Right atrium auricular region (tissue), 2 donors: Measurements from ENCODE around the gene MYH13. TPM values are rescaled to one million over a fixed set of nuclear protein-coding genes. Genes with fewer than 3 reads are reported as not detected.

Experiments used
- DNase-seq: peaks from one replicate; pipeline ENCODE4 v3.0.0-alpha.2; 2019; ENCODE audit warnings: low spot score
- H3K27ac ChIP-seq, 2 donors: fragments of 200-600 bp; sonication (generic); 1 replicate in 1 of 2; 2 replicates in 1 of 2; pipeline ENCODE4 v1.5.1; 2016 to 2019
- H3K27me3 ChIP-seq, 2 donors: fragments of 200-600 bp; sonication (generic); one replicate each; pipeline versions ENCODE4 v1.5.1 to v1.6.0; 2017 to 2019
- H3K36me3 ChIP-seq: fragments of 200-600 bp; sonication (generic); one replicate; pipeline ENCODE4 v1.5.1; 2016
- H3K4me1 ChIP-seq, 2 donors: fragments of 200-600 bp; sonication (generic); one replicate each; pipeline versions ENCODE4 v1.5.1 to v1.6.0; 2017 to 2019
- H3K4me3 ChIP-seq, 2 donors: fragments of 200-600 bp; sonication (generic); 1 replicate in 1 of 2; 2 replicates in 1 of 2; pipeline ENCODE4 v1.5.1; 2017 to 2019; ENCODE audit warnings: mild to moderate bottlenecking in 1 of 2, moderate library complexity in 1 of 2
- H3K9me3 ChIP-seq, 2 donors: fragments of 200-600 bp; sonication (generic); one replicate each; pipeline ENCODE4 v1.5.1; 2019
- total RNA-seq, 2 donors: library from RNA; depleted of rRNA; stranded (reverse); fragments of >200 nt; gene quantifications; one replicate each; pipeline ENCODE4 v1.1.0, GENCODE V29; 2016
- TF ChIP-seq, protein P1 (sequence below), 2 donors: fragments of 200-600 bp; sonication (generic); IDR thresholded peaks; one replicate each; pipeline ENCODE4 v1.5.1; 2019; ENCODE audit warnings: antibody characterized with exemption in 2 of 2

The MYH13 gene
- total RNA-seq, 2 donors from 2014 or later = not detected

DNA sequence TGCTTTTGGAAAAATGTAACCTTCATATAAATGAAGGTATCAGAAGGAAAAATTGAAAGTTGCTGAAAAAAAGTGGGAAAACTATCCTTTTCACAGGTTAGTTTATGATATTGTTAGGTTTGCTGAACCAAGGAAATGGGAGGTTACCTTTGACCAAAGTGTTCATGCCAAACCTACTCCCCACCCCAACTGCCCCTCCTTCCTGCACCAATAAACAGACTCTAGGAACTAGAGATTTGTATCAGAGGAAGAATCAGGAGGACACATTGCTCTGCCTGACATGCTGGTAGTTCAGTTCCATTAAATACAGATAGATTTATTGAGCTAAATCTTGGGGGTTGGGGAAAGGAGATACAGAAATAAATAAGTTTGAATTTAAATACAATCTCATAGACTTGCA, 30.8 kb upstream of the MYH13 start:
- no peaks in the 10 kb centered on the region for H3K27me3 ChIP-seq
- no peaks in the 10 kb centered on the region for H3K36me3 ChIP-seq
- no peaks in the 10 kb centered on the region for H3K9me3 ChIP-seq
- TF ChIP-seq, protein P1, sequence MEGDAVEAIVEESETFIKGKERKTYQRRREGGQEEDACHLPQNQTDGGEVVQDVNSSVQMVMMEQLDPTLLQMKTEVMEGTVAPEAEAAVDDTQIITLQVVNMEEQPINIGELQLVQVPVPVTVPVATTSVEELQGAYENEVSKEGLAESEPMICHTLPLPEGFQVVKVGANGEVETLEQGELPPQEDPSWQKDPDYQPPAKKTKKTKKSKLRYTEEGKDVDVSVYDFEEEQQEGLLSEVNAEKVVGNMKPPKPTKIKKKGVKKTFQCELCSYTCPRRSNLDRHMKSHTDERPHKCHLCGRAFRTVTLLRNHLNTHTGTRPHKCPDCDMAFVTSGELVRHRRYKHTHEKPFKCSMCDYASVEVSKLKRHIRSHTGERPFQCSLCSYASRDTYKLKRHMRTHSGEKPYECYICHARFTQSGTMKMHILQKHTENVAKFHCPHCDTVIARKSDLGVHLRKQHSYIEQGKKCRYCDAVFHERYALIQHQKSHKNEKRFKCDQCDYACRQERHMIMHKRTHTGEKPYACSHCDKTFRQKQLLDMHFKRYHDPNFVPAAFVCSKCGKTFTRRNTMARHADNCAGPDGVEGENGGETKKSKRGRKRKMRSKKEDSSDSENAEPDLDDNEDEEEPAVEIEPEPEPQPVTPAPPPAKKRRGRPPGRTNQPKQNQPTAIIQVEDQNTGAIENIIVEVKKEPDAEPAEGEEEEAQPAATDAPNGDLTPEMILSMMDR (IDR thresholded peaks at IDR 0.05) = no peak
- DNase-seq = no peak
- H3K4me3 ChIP-seq = no peak overlapping the region
- H3K27ac ChIP-seq = no peak overlapping the region
- H3K4me1 ChIP-seq = no peaks in the 10 kb centered on the region

GRCh38 chr17:10398352-10398751, 25.5 kb upstream of the MYH13 start:
- H3K9me3 ChIP-seq = no peaks in the 10 kb centered on the region
- H3K36me3 ChIP-seq = no peaks in the 10 kb centered on the region
- no peak for DNase-seq
- H3K4me3 ChIP-seq = no peak overlapping the region
- no peak overlapping the region for H3K27ac ChIP-seq
- no peaks in the 10 kb centered on the region for H3K27me3 ChIP-seq
- H3K4me1 ChIP-seq = no peaks in the 10 kb centered on the region
- TF ChIP-seq, protein P1 (IDR thresholded peaks at IDR 0.05) = no peak

DNA sequence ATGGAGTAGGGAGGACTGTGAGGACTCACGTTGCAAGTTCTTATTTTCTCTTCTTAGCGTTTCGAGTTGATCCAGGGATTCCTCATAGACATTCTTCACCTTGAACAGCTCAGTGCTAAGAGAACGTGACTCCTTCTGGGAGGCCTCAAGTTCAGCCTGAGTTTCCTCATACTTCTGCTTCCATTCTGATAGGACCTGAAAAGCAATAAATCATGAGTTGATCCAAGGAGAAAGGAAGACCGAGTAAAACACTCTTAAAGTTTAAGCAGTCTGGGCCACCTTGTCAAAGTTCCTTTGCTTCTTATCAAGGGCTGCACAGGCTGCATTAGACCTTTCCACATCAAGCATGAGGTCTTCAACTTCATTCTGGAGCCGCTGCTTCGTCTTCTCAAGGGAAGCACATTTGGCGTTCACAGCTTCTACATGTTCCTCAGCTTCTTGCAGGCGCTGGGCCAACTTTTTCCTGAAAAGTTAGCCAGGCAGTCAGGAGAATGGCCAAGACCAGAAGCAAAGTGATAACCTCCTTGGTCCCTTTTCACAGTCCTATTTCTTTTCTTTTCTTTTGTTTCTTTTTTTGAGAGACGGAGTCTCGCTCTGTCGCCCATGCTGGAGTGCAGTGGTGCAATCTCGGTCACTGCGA, 23.8 kb upstream of the MYH13 start:
- Histone ChIP-seq H3K27ac (no peak overlapping the region), H3K4me3 (no peak overlapping the region), H3K9me3 (no peaks in the 10 kb centered on the region), H3K36me3 (no peaks in the 10 kb centered on the region), H3K27me3 (no peaks in the 10 kb centered on the region), H3K4me1 (no peaks in the 10 kb centered on the region)
- no peak for DNase-seq
- TF ChIP-seq, protein P1 (IDR thresholded peaks at IDR 0.05) = no peak

- DNase-seq = no peak
- Histone ChIP-seq H3K9me3 (no peaks in the 10 kb centered on the region), H3K4me1 (no peaks in the 10 kb centered on the region), H3K4me3 (no peak overlapping the region), H3K36me3 (no peaks in the 10 kb centered on the region), H3K27me3 (no peaks in the 10 kb centered on the region), H3K27ac (no peak overlapping the region)
- TF ChIP-seq, protein P1 (IDR thresholded peaks at IDR 0.05) = no peak
Measured at GRCh38 chr17:10394201-10394887, 21.5 kb upstream of the MYH13 start.

DNA sequence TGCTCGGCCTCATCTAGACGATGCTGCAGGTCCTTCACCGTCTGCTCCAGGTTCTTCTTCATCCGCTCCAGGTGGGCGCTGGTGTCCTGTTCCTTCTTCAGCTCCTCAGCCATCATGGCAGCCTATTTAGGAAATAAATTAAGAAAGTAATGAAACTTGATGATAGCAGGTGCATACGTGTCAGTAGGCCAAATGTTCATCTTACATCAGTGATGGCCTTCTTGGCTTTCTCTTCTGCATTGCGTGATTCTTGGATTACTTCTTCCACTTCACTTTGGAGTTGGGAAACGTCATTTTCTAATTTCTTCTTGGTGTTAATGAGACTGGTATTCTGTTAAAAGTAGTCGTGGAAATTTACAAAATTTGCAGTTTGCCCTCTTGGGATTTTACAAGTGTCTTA, 20.1 kb upstream of the MYH13 start:
- no peak overlapping the region for H3K4me3 ChIP-seq
- no peaks in the 10 kb centered on the region for H3K9me3 ChIP-seq
- TF ChIP-seq, protein P1 (IDR thresholded peaks at IDR 0.05) = no peak
- H3K27ac ChIP-seq = no peak overlapping the region
- no peaks in the 10 kb centered on the region for H3K36me3 ChIP-seq
- H3K4me1 ChIP-seq = no peaks in the 10 kb centered on the region
- DNase-seq = no peak
- H3K27me3 ChIP-seq = no peaks in the 10 kb centered on the region
